Measurements from ENCODE around the gene ECSIT. TPM values are rescaled to one million over a fixed set of nuclear protein-coding genes. Genes with fewer than 3 reads are reported as not detected.

Gene ECSIT
- total RNA-seq, 2 experiments from 2014 or later = 24.8 to 26.8 TPM

DNA sequence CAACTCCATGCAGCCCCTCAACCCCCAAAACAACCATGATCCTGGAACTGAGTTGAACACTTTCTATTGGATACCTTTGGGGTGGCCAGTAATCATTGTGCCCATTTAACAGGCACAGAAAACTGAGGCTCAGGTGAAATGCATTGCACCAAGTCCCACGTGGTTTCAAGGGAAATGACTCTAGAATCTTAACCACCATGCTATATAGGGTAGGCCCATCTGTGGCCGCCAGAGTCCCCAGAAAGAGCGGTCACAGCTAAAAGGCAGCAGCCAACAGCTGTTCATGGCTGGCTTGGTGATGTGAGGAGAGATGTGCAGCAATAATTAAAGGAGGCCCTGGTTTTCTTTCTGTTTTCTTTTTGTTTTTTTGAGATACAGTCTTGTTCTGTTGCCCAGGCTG, 12.3 kb upstream of the ECSIT start:
- H3K27me3 Mint-ChIP-seq = peaks cover 27% of the 10 kb centered on the region
- no peak overlapping the region for H3K4me3 Mint-ChIP-seq
- H3K9me3 Mint-ChIP-seq = no peaks in the 10 kb centered on the region
- ChIA-PET CTCF (no interaction called here), POLR2A (interaction anchor here (0.8 kb wide), 1 partner anchor 34 kb away, joined by 3 read pairs; no protein-coding TSS in a partner anchor)
- no peak overlapping the region for H3K27ac Mint-ChIP-seq
- H3K4me1 Mint-ChIP-seq = peaks cover 5% of the 10 kb centered on the region
- H3K36me3 Mint-ChIP-seq (ENCODE audit: low read depth) = no peaks in the 10 kb centered on the region
- no peak for DNase-seq

DNA sequence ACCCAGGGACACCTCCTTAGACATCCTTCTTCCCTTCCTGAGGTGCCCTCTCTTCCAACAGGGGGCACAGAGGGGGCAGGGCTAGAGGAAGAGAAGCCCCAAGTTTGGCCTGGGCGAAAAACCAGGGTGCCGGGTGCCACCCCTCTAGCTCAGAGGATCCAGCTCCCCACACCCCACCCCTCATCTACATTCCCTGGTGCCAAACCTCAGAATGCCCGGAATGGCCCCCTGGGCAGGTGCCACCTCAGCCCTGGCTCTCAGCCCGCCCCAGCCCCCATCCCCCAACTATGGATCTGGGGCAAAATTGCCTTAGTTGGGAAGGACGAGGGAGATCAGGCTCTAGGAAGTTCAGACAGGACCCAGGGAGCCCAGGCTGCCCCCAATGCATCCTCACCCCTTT, 11.7 kb upstream of the ECSIT start:
- no peaks in the 10 kb centered on the region for H3K9me3 Mint-ChIP-seq
- peaks cover 27% of the 10 kb centered on the region for H3K27me3 Mint-ChIP-seq
- H3K4me1 Mint-ChIP-seq = peaks cover 3% of the 10 kb centered on the region
- no peaks in the 10 kb centered on the region for H3K36me3 Mint-ChIP-seq (ENCODE audit: low read depth)
- POLR2A ChIA-PET = no interaction called here
- H3K4me3 Mint-ChIP-seq = no peak overlapping the region
- no peak overlapping the region for H3K27ac Mint-ChIP-seq
- CTCF ChIA-PET = no interaction called here
- no peak for DNase-seq

- ChIA-PET POLR2A (no interaction called here), CTCF (interaction anchor here (0.6 kb wide), 1 partner anchor 41 kb away, joined by 4 read pairs; no protein-coding TSS in a partner anchor)
- DNase-seq = no peak
- Mint-ChIP-seq H3K27me3 (peaks cover 27% of the 10 kb centered on the region), H3K4me3 (no peak overlapping the region), H3K27ac (no peak overlapping the region), H3K36me3 (ENCODE audit: low read depth) (no peaks in the 10 kb centered on the region), H3K9me3 (no peaks in the 10 kb centered on the region), H3K4me1 (peaks cover 8% of the 10 kb centered on the region)
Observed at GRCh38 chr19:11539495-11540365, 10.8 kb upstream of the ECSIT start.

GRCh38 chr19:11538232-11539036, 9.5 kb upstream of the ECSIT start, which contains the start of gene CNN1:
TSS of gene CNN1 (plus strand) at chr19:11538851. CDS start at chr19:11538928, 77 bp downstream.
- H3K9me3 Mint-ChIP-seq = no peaks in the 10 kb centered on the region
- H3K27ac Mint-ChIP-seq = no peak within 1 kb of the TSS
- H3K36me3 Mint-ChIP-seq (ENCODE audit: low read depth) = no peaks in the 10 kb centered on the region
- POLR2A ChIA-PET = no interaction called here
- no peak for DNase-seq
- H3K4me1 Mint-ChIP-seq = peaks cover 10% of the 10 kb centered on the region
- peaks cover 22% of the 10 kb centered on the region for H3K27me3 Mint-ChIP-seq
- CTCF ChIA-PET = no interaction called here
- no peak within 1 kb of the TSS for H3K4me3 Mint-ChIP-seq

- Mint-ChIP-seq H3K9me3 (no peaks in the 10 kb centered on the region), H3K36me3 (ENCODE audit: low read depth) (no peaks in the 10 kb centered on the region), H3K4me1 (peaks cover 14% of the 10 kb centered on the region), H3K4me3 (peak overlapping the region; percentile 24), H3K27me3 (peaks cover 20% of the 10 kb centered on the region), H3K27ac (no peak overlapping the region)
- CTCF ChIA-PET = interaction anchor here (0.5 to 2.0 kb wide), 24 partner anchors 8 to 1443 kb away, joined by 3 to 20 read pairs (median 4); partner anchors contain the start of genes ELOF1, SWSAP1 and ZNF653
- DNase-seq = peak; percentile 88
- POLR2A ChIA-PET = interaction anchor here (1.1 to 1.2 kb wide), 2 partner anchors 23 to 153 kb away, joined by 3 read pairs; partner anchors contain the start of gene ELOF1
Observed at GRCh38 chr19:11535792-11536595, 7.1 kb upstream of the ECSIT start.

DNA sequence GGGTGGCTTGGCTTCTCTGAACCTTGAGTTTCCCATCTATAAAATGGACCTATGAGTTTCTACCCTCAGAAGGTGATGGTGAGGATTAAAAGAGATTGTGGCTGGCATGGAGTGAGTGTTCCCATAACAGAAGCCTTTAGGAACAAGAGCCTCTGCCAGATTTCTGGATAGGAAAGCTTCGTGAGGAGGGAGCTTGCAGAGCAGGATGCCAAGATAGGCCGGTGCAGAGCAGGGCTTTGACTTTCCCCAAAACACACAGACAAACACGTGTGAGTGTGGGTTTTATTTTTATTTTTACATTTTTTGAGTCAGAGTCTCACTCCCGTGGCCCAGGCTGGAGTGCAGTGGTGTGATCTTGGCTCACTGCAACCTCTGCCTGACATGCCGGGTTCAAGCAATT, 6.0 kb upstream of the ECSIT start:
- CTCF ChIA-PET = no interaction called here
- POLR2A ChIA-PET = no interaction called here
- DNase-seq = no peak
- no peak overlapping the region for H3K27ac Mint-ChIP-seq
- H3K9me3 Mint-ChIP-seq = no peaks in the 10 kb centered on the region
- no peaks in the 10 kb centered on the region for H3K36me3 Mint-ChIP-seq (ENCODE audit: low read depth)
- H3K4me3 Mint-ChIP-seq = no peak overlapping the region
- H3K4me1 Mint-ChIP-seq = peaks cover 16% of the 10 kb centered on the region
- H3K27me3 Mint-ChIP-seq = peaks cover 16% of the 10 kb centered on the region

DNA sequence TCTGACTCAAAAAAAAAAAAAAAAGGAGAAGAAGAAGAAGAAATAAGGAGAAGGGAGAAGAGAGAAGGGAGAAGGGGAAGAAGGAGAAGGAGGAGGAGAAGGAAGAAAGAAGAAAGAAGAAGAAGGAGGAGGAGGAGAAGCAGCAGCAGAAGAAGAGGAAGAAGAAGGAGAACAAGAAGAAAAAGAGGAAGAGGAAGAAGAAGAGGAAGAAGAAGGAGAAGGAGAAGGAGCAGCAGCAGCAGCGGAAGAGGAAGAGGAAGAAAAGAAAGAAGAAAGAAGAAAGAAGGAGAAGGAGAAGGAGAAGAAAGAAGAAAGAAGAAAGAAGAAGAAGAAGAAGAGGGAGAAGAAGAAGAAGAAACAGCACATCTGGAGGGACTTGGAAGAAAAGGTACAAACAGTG, 5.6 kb upstream of the ECSIT start:
- H3K4me1 Mint-ChIP-seq = peaks cover 16% of the 10 kb centered on the region
- ChIA-PET POLR2A (no interaction called here), CTCF (no interaction called here)
- H3K27ac Mint-ChIP-seq = no peak overlapping the region
- H3K9me3 Mint-ChIP-seq = no peaks in the 10 kb centered on the region
- H3K36me3 Mint-ChIP-seq (ENCODE audit: low read depth) = no peaks in the 10 kb centered on the region
- DNase-seq = no peak
- H3K4me3 Mint-ChIP-seq = no peak overlapping the region
- peaks cover 16% of the 10 kb centered on the region for H3K27me3 Mint-ChIP-seq

GRCh38 chr19:11530432-11530831, 1.5 kb upstream of the ECSIT start:
- CTCF ChIA-PET = interaction anchor here (0.6 to 1.3 kb wide), 3 partner anchors 19 to 149 kb away, joined by 3 read pairs; partner anchors contain the start of gene ELOF1
- no peak overlapping the region for H3K4me3 Mint-ChIP-seq
- peaks cover 4% of the 10 kb centered on the region for H3K36me3 Mint-ChIP-seq (ENCODE audit: low read depth)
- H3K27ac Mint-ChIP-seq = no peak overlapping the region
- DNase-seq = peak; percentile 35
- H3K4me1 Mint-ChIP-seq = peaks cover 27% of the 10 kb centered on the region
- H3K27me3 Mint-ChIP-seq = no peaks in the 10 kb centered on the region
- POLR2A ChIA-PET = no interaction called here
- no peaks in the 10 kb centered on the region for H3K9me3 Mint-ChIP-seq

GRCh38 chr19:11519138-11519537, 9.8 kb downstream of the ECSIT start:
- H3K4me1 Mint-ChIP-seq = no peaks in the 10 kb centered on the region
- CTCF ChIA-PET = interaction anchor here (0.7 kb wide), 2 partner anchors 34 to 741 kb away, joined by 3 to 4 read pairs; no protein-coding TSS in a partner anchor
- H3K9me3 Mint-ChIP-seq = no peaks in the 10 kb centered on the region
- POLR2A ChIA-PET = interaction anchor here (0.5 to 0.7 kb wide), 2 partner anchors 10 to 364 kb away, joined by 3 to 4 read pairs; partner anchors contain the start of genes ECSIT and SPC24
- H3K27me3 Mint-ChIP-seq = no peaks in the 10 kb centered on the region
- no peaks in the 10 kb centered on the region for H3K36me3 Mint-ChIP-seq (ENCODE audit: low read depth)
- no peak overlapping the region for H3K4me3 Mint-ChIP-seq
- DNase-seq = no peak
- no peak overlapping the region for H3K27ac Mint-ChIP-seq

DNA sequence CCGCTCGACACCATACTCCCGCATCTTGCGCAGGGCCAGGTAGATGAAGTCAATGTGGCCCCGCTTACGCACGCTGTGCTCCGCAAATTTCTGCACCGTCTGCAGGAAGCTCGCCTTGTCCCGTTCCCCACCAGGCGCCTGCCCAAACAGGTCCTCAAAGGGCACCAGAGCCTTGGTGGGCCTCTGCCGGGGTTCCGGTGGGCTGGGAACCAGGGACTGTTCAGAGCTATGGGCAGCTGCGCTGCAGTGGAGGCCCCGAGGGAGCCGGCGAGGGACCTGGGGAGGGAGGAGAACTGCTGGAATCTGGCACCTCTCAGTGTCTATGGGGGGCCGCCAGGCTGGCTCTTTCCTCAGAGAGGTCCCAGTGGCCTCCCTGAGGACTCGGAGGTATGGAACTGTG, 15.0 kb downstream of the ECSIT start:
- Mint-ChIP-seq H3K4me1 (no peaks in the 10 kb centered on the region), H3K9me3 (no peaks in the 10 kb centered on the region), H3K27ac (no peak overlapping the region), H3K4me3 (no peak overlapping the region), H3K36me3 (ENCODE audit: low read depth) (peaks cover 4% of the 10 kb centered on the region), H3K27me3 (no peaks in the 10 kb centered on the region)
- POLR2A ChIA-PET = no interaction called here
- CTCF ChIA-PET = no interaction called here
- no peak for DNase-seq

DNA sequence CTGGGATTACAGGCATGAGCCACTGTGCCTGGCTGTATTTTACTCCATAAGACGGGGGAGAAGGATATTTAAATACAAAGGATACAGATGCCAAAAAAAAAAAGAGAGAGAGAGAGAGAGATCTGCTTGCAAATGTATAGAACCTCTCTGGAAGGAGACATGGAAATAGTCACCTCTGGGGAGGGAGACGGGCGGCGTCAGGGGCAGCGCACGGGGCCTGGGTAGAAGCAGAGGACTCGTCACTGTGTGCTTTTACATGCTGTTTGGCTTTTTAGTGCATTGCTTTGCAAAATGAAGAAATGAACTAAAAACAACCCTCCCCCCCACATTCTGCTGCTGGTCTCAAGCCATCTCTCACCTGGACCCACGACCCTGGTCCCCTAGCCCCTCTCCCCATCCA, 18.5 kb downstream of the ECSIT start:
- Mint-ChIP-seq H3K9me3 (no peaks in the 10 kb centered on the region), H3K27ac (no peak overlapping the region), H3K36me3 (ENCODE audit: low read depth) (peaks cover 7% of the 10 kb centered on the region), H3K4me1 (peaks cover 12% of the 10 kb centered on the region), H3K27me3 (no peaks in the 10 kb centered on the region), H3K4me3 (no peak overlapping the region)
- CTCF ChIA-PET = no interaction called here
- POLR2A ChIA-PET = no interaction called here
- no peak for DNase-seq

DNA sequence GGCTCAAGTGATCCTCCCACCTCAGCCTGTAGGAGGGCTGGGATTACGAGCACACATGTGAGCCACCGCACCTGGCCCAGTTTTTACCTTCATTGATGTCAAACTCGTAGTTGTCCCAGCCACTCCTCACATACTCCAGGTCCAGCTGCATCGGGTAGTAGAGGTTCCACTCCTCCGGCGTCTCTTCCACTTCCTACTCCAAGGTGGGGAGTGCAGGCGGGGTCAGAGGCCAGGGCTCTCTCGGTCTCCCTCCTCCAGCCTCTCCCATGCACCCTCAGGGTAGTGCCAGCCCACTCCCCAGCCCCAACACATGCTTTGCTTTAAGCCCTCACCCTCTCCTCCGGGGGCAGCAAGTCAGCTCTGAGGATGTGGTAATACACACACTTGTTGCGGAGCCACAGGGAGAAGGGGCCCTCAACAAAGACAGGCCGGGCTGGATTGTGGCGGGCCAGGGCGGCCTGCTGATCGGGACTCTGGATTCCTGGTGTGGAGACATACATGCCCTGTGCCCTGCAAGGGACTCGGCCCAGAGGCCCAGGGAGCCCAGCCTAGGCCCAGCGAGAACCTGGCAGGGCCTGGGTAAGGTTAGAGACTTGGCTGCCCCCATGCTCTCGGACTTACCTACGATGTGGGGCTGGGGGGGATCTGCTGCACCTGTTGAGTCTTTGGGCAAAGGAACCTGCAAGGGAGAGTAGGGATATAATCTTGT, 21.4 kb downstream of the ECSIT start:
- Mint-ChIP-seq H3K27ac (no peak overlapping the region), H3K4me1 (peaks cover 20% of the 10 kb centered on the region), H3K36me3 (ENCODE audit: low read depth) (peaks cover 7% of the 10 kb centered on the region), H3K4me3 (peak overlapping the region; percentile 41), H3K9me3 (no peaks in the 10 kb centered on the region), H3K27me3 (no peaks in the 10 kb centered on the region)
- ChIA-PET CTCF (interaction anchor here (1.5 kb wide), 1 partner anchor 10 kb away, joined by 4 read pairs; no protein-coding TSS in a partner anchor), POLR2A (interaction anchor here (2.5 to 3.2 kb wide), 2 partner anchors 21 to 25 kb away, joined by 11 to 14 read pairs; partner anchors contain the start of gene ECSIT)
- no peak for DNase-seq

All from activated CD4-positive, alpha-beta memory T cell treated with anti-CD3 and anti-CD28 coated beads, Interleukin-2, amount 10 ng/mL, durations not matched to agents 7 days and 5 days (primary cell).